Epithelial cell of esophagus (primary cell): Measurements from ENCODE around the gene PIGZ.
A peak's percentile ranks its signal among the peaks of the same experiment; 100 is the strongest.

Experiments
- DNase-seq: peaks from one replicate; pipeline ENCODE4 v3.0.0; 2010; ENCODE audit warnings: low read depth
- H3K4me3 ChIP-seq: 2 replicates; pipeline ENCODE4 v1.5.1; 2011; ENCODE audit warnings: mild to moderate bottlenecking, low read length, control low read depth
- CTCF ChIP-seq: IDR thresholded peaks from 2 replicates; pipeline ENCODE4 v1.5.1; 2011; ENCODE audit warnings: low read depth, mild to moderate bottlenecking, low read length, control low read depth, inconsistent platforms; ENCODE audit not compliant: insufficient read depth; ENCODE audit errors: missing control alignments

The PIGZ gene

GRCh38 chr3:196962108-196962929 is 6.3 kb downstream of the PIGZ start:
- DNase-seq: no peak
- no peak overlapping the region for H3K4me3 ChIP-seq
- TF ChIP-seq CTCF: no peak

GRCh38 chr3:196954832-196955231 is 13.8 kb downstream of the PIGZ start:
- no peak overlapping the region for H3K4me3 ChIP-seq
- no peak for DNase-seq
- TF ChIP-seq CTCF: no peak

GRCh38 chr3:196951371-196951770 is 17.3 kb downstream of the PIGZ start:
- no peak for TF ChIP-seq CTCF
- no peak overlapping the region for H3K4me3 ChIP-seq
- DNase-seq: no peak

GRCh38 chr3:196949750-196950149 is 18.9 kb downstream of the PIGZ start:
- no peak for TF ChIP-seq CTCF
- DNase-seq: no peak

GRCh38 chr3:196949285-196949619 is 19.4 kb downstream of the PIGZ start:
- H3K4me3 ChIP-seq: no peak overlapping the region
- DNase-seq: no peak
- TF ChIP-seq CTCF: no peak

More at GRCh38 chr3:196949750-196950149, 18.9 kb downstream of the PIGZ start:
- no peak overlapping the region for H3K4me3 ChIP-seq

- DNase-seq: peak; percentile 32
- peak; percentile 36 for TF ChIP-seq CTCF
- H3K4me3 ChIP-seq: no peak overlapping the region
These were observed 20.0 kb downstream of the PIGZ start for GRCh38 chr3:196948442-196949284.
